MM.1S (cell line): ENCODE results near the gene KLF6.
A peak's percentile ranks its signal among the peaks of the same experiment; 100 is the strongest.

Experiments
- DNase-seq: peaks from one replicate; pipeline ENCODE4 v3.0.0-alpha.2; 2015
- H2AFZ ChIP-seq: fragments of 300-600 bp; sonication (generic); 2 replicates; pipeline ENCODE4 v1.6.0; 2016; ENCODE audit warnings: antibody characterized with exemption, low read length
- H3F3A ChIP-seq: fragments of 300-600 bp; sonication (generic); 2 replicates; pipeline ENCODE4 v1.6.1; 2016; ENCODE audit warnings: mild to moderate bottlenecking, antibody characterized with exemption, low read length, moderate library complexity, mixed read lengths; ENCODE audit not compliant: insufficient read depth
- H3K27ac ChIP-seq: fragments of 300-600 bp; sonication (generic); 2 replicates; pipeline ENCODE4 v1.5.1; 2016; ENCODE audit warnings: mild to moderate bottlenecking, low read length
- H3K27me3 ChIP-seq: fragments of 300-600 bp; sonication (generic); replicated peaks from 2 replicates; pipeline ENCODE4 v1.6.0; 2016; ENCODE audit warnings: low read length; ENCODE audit not compliant: insufficient read depth
- H3K36me3 ChIP-seq: fragments of 300-600 bp; sonication (generic); replicated peaks from 2 replicates; pipeline ENCODE4 v1.6.1; 2016; ENCODE audit warnings: mild to moderate bottlenecking, low read length, mixed read lengths; ENCODE audit not compliant: insufficient read depth
- H3K4me1 ChIP-seq: fragments of 300-600 bp; sonication (generic); 2 replicates; pipeline ENCODE4 v1.6.1; 2016; ENCODE audit warnings: low read length, mixed read lengths
- H3K4me2 ChIP-seq: fragments of 300-600 bp; sonication (generic); 2 replicates; pipeline ENCODE4 v1.6.0; 2016; ENCODE audit warnings: low read depth, low read length
- H3K4me3 ChIP-seq: fragments of 300-600 bp; sonication (generic); 2 replicates; pipeline ENCODE4 v1.5.1; 2016; ENCODE audit warnings: low read length, mixed read lengths
- H3K79me2 ChIP-seq: fragments of 300-600 bp; sonication (generic); 2 replicates; pipeline ENCODE4 v1.6.1; 2016; ENCODE audit warnings: mixed run types, low read length, mixed read lengths
- H3K9ac ChIP-seq: fragments of 300-600 bp; sonication (generic); 2 replicates; pipeline ENCODE4 v1.6.1; 2016; ENCODE audit warnings: low read length, mixed read lengths
- H3K9me2 ChIP-seq: fragments of 300-600 bp; sonication (generic); replicated peaks from 2 replicates; pipeline ENCODE4 v1.6.1; 2016; ENCODE audit warnings: mild to moderate bottlenecking, low read length, mixed read lengths; ENCODE audit not compliant: insufficient read depth
- H3K9me3 ChIP-seq: fragments of 300-600 bp; sonication (generic); replicated peaks from 2 replicates; pipeline ENCODE4 v1.6.1; 2016; ENCODE audit warnings: mild to moderate bottlenecking, low read length, mixed read lengths; ENCODE audit not compliant: insufficient read depth
- H4K20me1 ChIP-seq: fragments of 300-600 bp; sonication (generic); 2 replicates; pipeline ENCODE4 v1.6.1; 2016; ENCODE audit warnings: mild to moderate bottlenecking, low read length, moderate library complexity, mixed read lengths; ENCODE audit not compliant: insufficient read depth
- EZH2 ChIP-seq: fragments of 300-600 bp; sonication (generic); optimal IDR thresholded peaks from 2 replicates; pipeline ENCODE3; 2017; ENCODE audit warnings: low read depth, mild to moderate bottlenecking, antibody characterized with exemption, low read length, mixed read lengths
- EZH2phosphoT487 ChIP-seq: fragments of 300-600 bp; sonication (generic); IDR thresholded peaks from 2 replicates; pipeline ENCODE4 v1.6.1; 2018; ENCODE audit warnings: antibody characterized with exemption, low read length
- TF ChIP-seq, protein P1 (sequence below): fragments of 300-600 bp; sonication (generic); IDR thresholded peaks from 2 replicates; pipeline ENCODE4 v1.5.1; 2016; ENCODE audit warnings: antibody characterized with exemption, low read length, mixed read lengths

Gene KLF6

DNA sequence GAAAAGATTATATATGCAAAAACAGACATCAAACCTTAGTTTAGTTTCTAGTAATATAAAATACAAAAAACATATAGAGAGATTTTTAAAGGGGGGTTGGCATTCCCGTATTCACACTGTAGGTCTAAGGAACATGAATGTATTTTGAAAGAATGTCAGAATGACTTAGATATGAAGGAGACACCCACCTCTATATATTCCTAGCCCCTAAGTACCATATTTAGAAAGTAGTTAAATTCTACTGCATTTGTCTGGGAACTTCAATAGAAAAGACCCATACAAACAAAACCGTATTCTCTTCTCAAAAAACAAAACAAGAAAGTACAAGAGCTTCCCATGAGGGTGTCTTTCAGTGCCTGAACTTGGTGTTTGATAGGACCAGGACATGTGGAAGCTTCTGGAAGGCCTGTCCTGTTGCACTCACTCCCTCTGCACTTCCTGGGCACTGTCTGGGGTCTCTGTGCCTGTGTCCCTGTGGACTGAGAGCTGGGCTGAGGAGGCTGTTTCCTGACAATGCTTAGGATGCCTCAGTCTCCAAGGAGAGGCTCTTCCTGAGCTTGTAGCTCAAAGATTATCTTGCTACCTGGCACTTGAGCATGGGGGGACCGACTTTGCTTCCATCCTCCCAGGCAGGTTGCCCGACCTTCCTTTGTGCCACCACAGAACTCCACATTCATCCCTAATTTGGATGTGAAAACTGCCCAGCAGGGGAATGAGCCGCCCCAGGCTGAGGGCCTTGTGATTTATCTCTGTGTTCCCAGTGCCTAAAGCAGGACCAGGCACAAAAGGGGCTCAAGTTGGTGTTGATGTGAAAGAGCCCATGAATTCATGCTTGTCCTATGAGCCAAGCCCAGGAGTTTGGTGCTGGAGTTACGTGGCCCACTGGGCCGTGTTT is 44.4 kb upstream of the KLF6 start:
- Histone ChIP-seq H4K20me1 (no peaks in the 10 kb centered on the region), H3K4me3 (no peak overlapping the region)

GRCh38 chr10:3828404-3829155 is 43.6 kb upstream of the KLF6 start:
- Histone ChIP-seq H3K27me3 (no peaks in the 10 kb centered on the region), H3K36me3 (no peaks in the 10 kb centered on the region), H3F3A (peaks cover 8% of the 10 kb centered on the region), H3K4me1 (peaks cover 27% of the 10 kb centered on the region), H3K9me2 (no peaks in the 10 kb centered on the region), H3K4me3 (peak overlapping the region; percentile 25; the same call in 1 of the 2 replicates), H3K79me2 (no peaks in the 10 kb centered on the region), H3K27ac (no peak overlapping the region), H3K9me3 (no peaks in the 10 kb centered on the region), H2AFZ (peak overlapping the region; percentile 31; the same call in 1 of the 2 replicates), H3K9ac (no peak overlapping the region), H4K20me1 (no peaks in the 10 kb centered on the region), H3K4me2 (peak overlapping the region; percentile 44)
- TF ChIP-seq EZH2 (no peak), EZH2phosphoT487 (no peak)
- TF ChIP-seq, protein P1, sequence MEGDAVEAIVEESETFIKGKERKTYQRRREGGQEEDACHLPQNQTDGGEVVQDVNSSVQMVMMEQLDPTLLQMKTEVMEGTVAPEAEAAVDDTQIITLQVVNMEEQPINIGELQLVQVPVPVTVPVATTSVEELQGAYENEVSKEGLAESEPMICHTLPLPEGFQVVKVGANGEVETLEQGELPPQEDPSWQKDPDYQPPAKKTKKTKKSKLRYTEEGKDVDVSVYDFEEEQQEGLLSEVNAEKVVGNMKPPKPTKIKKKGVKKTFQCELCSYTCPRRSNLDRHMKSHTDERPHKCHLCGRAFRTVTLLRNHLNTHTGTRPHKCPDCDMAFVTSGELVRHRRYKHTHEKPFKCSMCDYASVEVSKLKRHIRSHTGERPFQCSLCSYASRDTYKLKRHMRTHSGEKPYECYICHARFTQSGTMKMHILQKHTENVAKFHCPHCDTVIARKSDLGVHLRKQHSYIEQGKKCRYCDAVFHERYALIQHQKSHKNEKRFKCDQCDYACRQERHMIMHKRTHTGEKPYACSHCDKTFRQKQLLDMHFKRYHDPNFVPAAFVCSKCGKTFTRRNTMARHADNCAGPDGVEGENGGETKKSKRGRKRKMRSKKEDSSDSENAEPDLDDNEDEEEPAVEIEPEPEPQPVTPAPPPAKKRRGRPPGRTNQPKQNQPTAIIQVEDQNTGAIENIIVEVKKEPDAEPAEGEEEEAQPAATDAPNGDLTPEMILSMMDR = no peak
- peak; percentile 85 for DNase-seq

More for the DNA sequence above, 44.4 kb upstream of the KLF6 start:
- H3K27ac ChIP-seq = no peak overlapping the region
- no peak overlapping the region for H3K9ac ChIP-seq
- H3K9me3 ChIP-seq = no peaks in the 10 kb centered on the region
- TF ChIP-seq, protein P1 = no peak
- TF ChIP-seq EZH2phosphoT487 (no peak), EZH2 (no peak)
- H3K4me1 ChIP-seq = peaks cover 27% of the 10 kb centered on the region
- H3K9me2 ChIP-seq = no peaks in the 10 kb centered on the region
- H3K4me2 ChIP-seq = peak overlapping the region; percentile 44; the same call in 1 of the 2 replicates
- H3F3A ChIP-seq = peaks cover 8% of the 10 kb centered on the region
- H3K36me3 ChIP-seq = no peaks in the 10 kb centered on the region
- no peaks in the 10 kb centered on the region for H3K79me2 ChIP-seq
- H2AFZ ChIP-seq = no peak overlapping the region
- no peaks in the 10 kb centered on the region for H3K27me3 ChIP-seq
- no peak for DNase-seq

- no peaks in the 10 kb centered on the region for H3K79me2 ChIP-seq
- H3K9me3 ChIP-seq = no peaks in the 10 kb centered on the region
- H3K4me1 ChIP-seq = peaks cover 25% of the 10 kb centered on the region
- peaks cover 7% of the 10 kb centered on the region for H3F3A ChIP-seq
- TF ChIP-seq, protein P1 = no peak
- TF ChIP-seq EZH2phosphoT487 = no peak
- no peak for TF ChIP-seq EZH2
- H2AFZ ChIP-seq = no peak overlapping the region
- H4K20me1 ChIP-seq = no peaks in the 10 kb centered on the region
- H3K9ac ChIP-seq = no peak overlapping the region
- H3K27ac ChIP-seq = no peak overlapping the region
- no peak overlapping the region; the same call in 1 of the 2 replicates for H3K4me2 ChIP-seq
- no peaks in the 10 kb centered on the region for H3K9me2 ChIP-seq
- H3K27me3 ChIP-seq = no peaks in the 10 kb centered on the region
- no peaks in the 10 kb centered on the region for H3K36me3 ChIP-seq
- no peak overlapping the region for H3K4me3 ChIP-seq
- DNase-seq = no peak
Observed at GRCh38 chr10:3827768-3828403, 42.9 kb upstream of the KLF6 start.
